Memory B cell (primary cell): ENCODE results near the gene GDF2.

Experiments
- ATAC-seq: fragments of 150-1000 bp; cut with Tn5 transposase; 2 replicates; pipeline ENCODE4 v1.10.0; 2021; ENCODE audit warnings: low read depth, mild to moderate bottlenecking, moderate library complexity
- DNase-seq, 2 donors: peaks; one replicate each; pipeline ENCODE4 v3.0.0; 2022; ENCODE audit warnings: low spot score in 2 of 2
- H3K27ac Mint-ChIP-seq: one replicate; pipeline ENCODE4 v1.8.0; 2022; ENCODE audit warnings: mild to moderate bottlenecking, moderate library complexity, mixed read lengths
- H3K27me3 Mint-ChIP-seq: one replicate; pipeline ENCODE4 v1.8.0; 2022; ENCODE audit warnings: mixed read lengths
- H3K36me3 Mint-ChIP-seq: one replicate; pipeline ENCODE4 v1.8.0; 2022; ENCODE audit warnings: mild to moderate bottlenecking, mixed read lengths
- H3K4me1 Mint-ChIP-seq: one replicate; pipeline ENCODE4 v1.8.0; 2022; ENCODE audit warnings: mixed read lengths
- H3K4me3 Mint-ChIP-seq: one replicate; pipeline ENCODE4 v1.8.0; 2022; ENCODE audit warnings: mild to moderate bottlenecking, moderate library complexity, mixed read lengths
- H3K9me3 Mint-ChIP-seq: one replicate; pipeline ENCODE4 v1.8.0; 2022; ENCODE audit warnings: mixed read lengths

Gene GDF2

DNA sequence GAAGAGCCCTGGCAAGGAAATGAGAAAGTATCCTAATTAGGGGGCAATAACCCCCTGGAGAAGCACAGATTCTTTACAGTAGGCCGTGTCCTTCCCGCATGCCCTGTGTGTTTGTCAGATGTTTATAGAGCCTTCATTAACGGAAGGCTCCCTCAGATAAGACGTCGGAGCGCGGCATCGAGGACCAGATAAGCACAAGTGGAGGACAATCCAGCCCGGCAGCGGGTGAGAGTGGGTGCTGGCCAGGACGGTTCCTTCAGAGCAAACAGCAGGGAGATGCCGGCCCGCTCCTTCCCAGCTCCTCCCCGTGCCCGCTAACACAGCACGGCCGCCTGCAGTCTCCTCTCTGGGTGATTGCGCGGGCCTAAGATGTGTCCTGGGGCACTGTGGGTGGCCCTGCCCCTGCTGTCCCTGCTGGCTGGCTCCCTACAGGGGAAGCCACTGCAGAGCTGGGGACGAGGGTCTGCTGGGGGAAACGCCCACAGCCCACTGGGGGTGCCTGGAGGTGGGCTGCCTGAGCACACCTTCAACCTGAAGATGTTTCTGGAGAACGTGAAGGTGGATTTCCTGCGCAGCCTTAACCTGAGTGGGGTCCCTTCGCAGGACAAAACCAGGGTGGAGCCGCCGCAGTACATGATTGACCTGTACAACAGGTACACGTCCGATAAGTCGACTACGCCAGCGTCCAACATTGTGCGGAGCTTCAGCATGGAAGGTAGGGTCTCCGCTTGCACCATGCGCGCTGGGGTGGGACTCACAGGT lies at the start of gene GDF2:
Gene GDF2 (plus strand): TSS at position 155 of the 762 bp plus-strand sequence. CDS start 215 bp downstream, at position 370.
- H3K4me3 Mint-ChIP-seq = no peak within 1 kb of the TSS
- no peak within 1 kb of the TSS for H3K27ac Mint-ChIP-seq
- DNase-seq (no peak), ATAC-seq (no peak)
- H3K27me3 Mint-ChIP-seq = peaks cover 11% of the 10 kb centered on the region
- no peaks in the 10 kb centered on the region for H3K36me3 Mint-ChIP-seq
- peaks cover under 1% of the 10 kb centered on the region for H3K9me3 Mint-ChIP-seq
- H3K4me1 Mint-ChIP-seq = peaks cover 2% of the 10 kb centered on the region

DNA sequence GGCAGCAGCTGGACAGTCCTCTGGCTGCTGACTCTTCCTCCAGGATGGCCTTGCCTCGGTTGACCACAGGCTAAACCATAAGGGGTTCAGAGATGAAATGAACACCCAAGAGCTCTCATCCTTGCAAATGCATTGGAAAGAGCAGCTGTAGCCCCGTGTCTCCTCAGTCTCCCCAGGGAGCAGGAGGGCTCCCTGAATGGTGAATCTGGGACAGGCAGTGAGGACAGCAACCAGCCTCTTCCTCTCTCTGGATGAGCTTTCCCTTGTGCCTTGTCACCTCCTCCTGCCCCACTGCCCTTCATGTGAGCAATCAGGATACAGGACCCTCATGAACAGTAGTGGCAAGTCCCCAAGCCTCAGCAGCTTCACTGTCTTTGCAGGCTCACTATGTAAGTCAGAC lies 46.2 kb upstream of the GDF2 start:
- Mint-ChIP-seq H3K27ac (no peak overlapping the region), H3K36me3 (no peaks in the 10 kb centered on the region), H3K9me3 (peaks cover 4% of the 10 kb centered on the region), H3K27me3 (peaks cover 8% of the 10 kb centered on the region), H3K4me3 (no peak overlapping the region), H3K4me1 (no peaks in the 10 kb centered on the region)
- DNase-seq (no peak), ATAC-seq (no peak)

DNA sequence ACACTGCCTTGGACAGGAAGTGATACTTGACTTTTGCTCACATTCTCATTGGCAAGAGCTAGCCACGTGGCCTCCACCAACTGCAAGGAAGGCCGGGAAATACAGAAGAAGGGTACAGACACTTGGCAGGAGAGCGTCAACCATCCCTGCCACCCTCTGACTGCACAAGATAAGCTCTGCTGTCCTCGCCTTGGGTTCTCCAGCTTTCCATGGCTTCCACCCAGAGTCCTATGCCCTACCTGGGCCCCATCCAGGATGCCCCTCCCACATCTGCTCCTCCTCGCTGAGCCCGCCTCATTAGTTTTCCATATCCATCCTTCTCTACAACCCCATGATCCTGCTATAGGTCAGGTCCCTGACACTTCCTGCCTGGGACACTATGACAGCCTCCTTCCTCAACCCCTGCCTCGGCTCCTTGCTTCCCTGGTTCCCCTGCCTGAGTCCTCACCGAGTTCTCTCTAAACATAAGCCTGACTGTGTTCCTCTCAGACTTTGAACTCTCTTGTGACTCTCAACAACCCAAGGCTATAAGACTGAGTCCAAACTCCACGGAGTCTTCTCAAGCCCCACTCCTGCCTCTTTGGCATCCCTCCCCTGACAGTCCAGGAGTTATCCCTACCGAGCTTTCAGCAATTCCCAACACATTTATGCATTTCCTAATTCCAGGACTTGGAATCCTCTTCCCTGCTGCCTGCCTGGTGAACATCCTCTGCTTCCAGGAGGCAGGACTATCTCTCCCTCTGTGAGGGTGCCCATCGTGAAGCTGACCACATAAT lies 45.5 kb upstream of the GDF2 start:
- DNase-seq = no peak
- Mint-ChIP-seq H3K9me3 (peaks cover 4% of the 10 kb centered on the region), H3K27me3 (peaks cover 8% of the 10 kb centered on the region), H3K36me3 (no peaks in the 10 kb centered on the region), H3K27ac (no peak overlapping the region), H3K4me1 (no peaks in the 10 kb centered on the region), H3K4me3 (no peak overlapping the region)
- ATAC-seq = no peak

DNA sequence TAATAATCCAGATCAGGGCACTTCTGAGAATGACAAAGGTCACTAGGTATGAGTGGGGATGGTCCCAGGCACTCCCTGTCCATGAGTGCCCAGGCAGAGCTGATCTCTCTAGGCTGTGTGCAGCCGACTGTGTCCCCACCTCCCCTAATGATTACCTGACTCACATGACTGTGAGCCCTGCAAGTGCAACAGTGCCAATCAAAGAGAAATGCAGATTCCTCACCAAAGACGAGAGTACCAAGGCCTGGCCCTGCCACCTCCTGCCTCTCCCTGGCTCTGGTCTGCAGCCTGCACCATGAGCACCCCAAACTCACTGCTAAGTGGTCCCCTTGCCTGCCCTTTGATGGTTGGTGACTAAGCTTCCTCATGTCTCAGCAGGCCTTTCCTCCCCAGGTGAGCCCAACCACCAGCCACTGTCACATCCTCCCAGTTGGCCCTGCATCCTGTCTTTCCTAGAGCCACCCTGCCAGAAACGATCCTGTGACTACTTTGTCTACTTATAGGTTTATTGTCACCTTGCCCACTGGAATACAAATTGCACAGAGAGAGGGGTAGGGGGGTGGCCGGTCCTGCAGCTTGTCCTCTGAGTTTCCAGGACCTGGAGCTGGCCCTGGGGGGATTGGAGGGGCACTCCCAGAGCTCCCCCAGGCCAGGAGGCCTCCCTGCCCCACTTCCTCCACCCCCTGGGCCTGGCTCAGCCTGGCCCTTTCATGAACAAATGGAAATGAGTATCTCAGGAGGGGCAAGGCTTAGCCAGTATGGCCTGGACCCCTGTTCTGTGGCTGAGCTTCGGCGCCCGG lies 44.7 kb upstream of the GDF2 start:
- H3K27me3 Mint-ChIP-seq = peaks cover 12% of the 10 kb centered on the region
- no peaks in the 10 kb centered on the region for H3K36me3 Mint-ChIP-seq
- H3K4me1 Mint-ChIP-seq = peaks cover 4% of the 10 kb centered on the region
- no peak overlapping the region for H3K4me3 Mint-ChIP-seq
- peaks cover 4% of the 10 kb centered on the region for H3K9me3 Mint-ChIP-seq
- H3K27ac Mint-ChIP-seq = no peak overlapping the region
- no peak for DNase-seq
- no peak for ATAC-seq

DNA sequence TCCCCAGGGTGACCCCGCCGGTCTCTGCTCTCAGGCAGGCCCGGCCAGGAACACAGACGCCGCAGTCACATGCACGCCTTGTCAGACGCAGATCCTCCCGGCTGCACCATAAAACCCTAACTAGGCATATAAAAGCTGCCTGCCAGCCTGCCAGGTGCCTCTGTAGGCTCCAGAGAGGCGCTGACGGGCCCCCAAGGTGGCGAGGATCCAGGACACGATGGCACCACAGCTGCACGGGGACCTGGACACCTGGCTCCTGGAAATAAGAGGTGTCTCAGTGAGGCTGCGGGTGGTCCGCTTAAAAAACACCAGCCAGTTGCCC lies 44.1 kb upstream of the GDF2 start:
- no peak for DNase-seq

DNA sequence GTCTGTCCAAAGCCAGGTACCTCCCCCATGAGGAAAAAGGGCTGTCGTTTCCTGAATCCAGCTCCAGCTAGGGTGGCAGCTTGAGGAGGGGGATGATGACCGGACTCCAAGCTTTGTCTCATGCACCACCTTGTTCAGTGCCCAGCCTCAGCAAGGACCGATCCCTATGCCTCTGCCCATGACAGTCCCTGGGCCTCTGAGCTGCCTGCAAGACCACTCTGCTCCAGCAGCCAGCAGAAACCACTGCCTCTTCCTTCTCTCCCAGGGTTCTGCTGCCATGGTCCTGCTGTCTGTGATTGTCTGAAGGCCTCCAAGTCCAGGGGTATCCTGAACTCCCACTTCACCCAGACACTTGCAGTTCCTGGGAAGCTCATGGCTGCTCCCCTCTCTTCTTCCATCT lies 43.5 kb upstream of the GDF2 start:
- H3K9me3 Mint-ChIP-seq = peaks cover under 1% of the 10 kb centered on the region
- no peak overlapping the region for H3K27ac Mint-ChIP-seq
- H3K36me3 Mint-ChIP-seq = no peaks in the 10 kb centered on the region
- peaks cover 11% of the 10 kb centered on the region for H3K27me3 Mint-ChIP-seq
- DNase-seq = no peak
- peaks cover 4% of the 10 kb centered on the region for H3K4me1 Mint-ChIP-seq
- no peak overlapping the region for H3K4me3 Mint-ChIP-seq
- no peak for ATAC-seq

More for the DNA sequence above, 44.1 kb upstream of the GDF2 start:
- Mint-ChIP-seq H3K9me3 (peaks cover 4% of the 10 kb centered on the region), H3K4me1 (peaks cover 4% of the 10 kb centered on the region), H3K36me3 (no peaks in the 10 kb centered on the region), H3K27ac (no peak overlapping the region), H3K27me3 (peaks cover 12% of the 10 kb centered on the region), H3K4me3 (no peak overlapping the region)
- no peak for ATAC-seq

DNA sequence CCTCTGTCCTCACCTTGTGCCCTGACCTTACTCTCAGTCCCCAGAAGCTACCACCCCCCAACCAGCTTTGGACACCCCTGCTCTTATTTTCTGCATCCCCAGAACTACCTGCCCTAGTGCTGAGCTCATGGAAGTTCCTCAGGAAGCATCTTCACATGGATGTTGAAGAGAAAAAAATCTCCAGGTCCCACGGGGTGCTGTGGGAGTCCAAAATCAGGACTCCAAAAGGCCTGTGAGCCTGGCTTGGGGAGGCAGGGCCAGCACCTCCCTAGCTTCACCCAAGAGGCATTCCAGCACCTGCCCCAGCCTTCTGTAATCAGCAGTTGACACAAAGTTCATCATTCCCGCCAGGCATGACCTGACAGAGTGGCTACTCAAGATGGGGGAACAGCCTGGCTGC lies 43.0 kb upstream of the GDF2 start:
- H3K27ac Mint-ChIP-seq = no peak overlapping the region

DNA sequence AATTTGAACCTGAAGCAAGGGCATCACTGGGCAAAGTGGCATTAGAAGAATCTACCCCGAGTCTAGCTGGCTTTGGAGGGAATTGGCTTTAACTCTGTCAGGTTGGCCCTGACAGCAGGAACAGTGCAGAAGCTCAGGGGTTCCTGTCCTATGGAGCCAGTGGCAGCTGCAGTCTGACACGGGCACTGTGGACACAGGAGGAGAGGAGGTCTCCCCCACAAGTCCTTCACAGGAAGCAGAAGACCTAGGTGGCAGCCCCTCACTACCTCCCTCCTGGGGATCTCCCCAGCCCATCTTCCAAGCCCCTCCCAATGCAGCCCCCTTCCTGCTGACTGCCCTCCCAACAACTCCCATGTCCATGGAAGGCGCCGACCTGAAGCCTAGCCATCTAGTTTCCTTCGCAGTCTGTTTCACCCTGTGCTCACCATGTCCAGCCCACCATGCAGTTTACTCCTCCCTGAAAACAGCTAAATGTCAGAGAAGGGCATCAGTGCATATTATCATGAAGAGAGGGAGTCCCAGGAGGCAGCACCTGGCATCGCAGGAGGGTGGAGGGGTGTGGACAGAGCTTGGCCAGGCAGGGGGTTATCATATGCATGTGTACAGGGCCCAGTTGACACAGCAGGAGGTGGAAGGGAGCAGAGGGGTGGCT lies 40.1 kb upstream of the GDF2 start:
- H3K36me3 Mint-ChIP-seq = no peaks in the 10 kb centered on the region
- no peak overlapping the region for H3K27ac Mint-ChIP-seq
- ATAC-seq = no peak
- peaks cover 20% of the 10 kb centered on the region for H3K4me1 Mint-ChIP-seq
- no peak for DNase-seq
- no peak overlapping the region for H3K4me3 Mint-ChIP-seq
- H3K9me3 Mint-ChIP-seq = no peaks in the 10 kb centered on the region
- H3K27me3 Mint-ChIP-seq = peaks cover 10% of the 10 kb centered on the region

More for the DNA sequence above, 43.0 kb upstream of the GDF2 start:
- H3K36me3 Mint-ChIP-seq = no peaks in the 10 kb centered on the region
- peaks cover 13% of the 10 kb centered on the region for H3K27me3 Mint-ChIP-seq
- H3K4me3 Mint-ChIP-seq = no peak overlapping the region
- H3K4me1 Mint-ChIP-seq = peaks cover 4% of the 10 kb centered on the region
- ATAC-seq (no peak), DNase-seq (no peak)
- no peaks in the 10 kb centered on the region for H3K9me3 Mint-ChIP-seq

DNA sequence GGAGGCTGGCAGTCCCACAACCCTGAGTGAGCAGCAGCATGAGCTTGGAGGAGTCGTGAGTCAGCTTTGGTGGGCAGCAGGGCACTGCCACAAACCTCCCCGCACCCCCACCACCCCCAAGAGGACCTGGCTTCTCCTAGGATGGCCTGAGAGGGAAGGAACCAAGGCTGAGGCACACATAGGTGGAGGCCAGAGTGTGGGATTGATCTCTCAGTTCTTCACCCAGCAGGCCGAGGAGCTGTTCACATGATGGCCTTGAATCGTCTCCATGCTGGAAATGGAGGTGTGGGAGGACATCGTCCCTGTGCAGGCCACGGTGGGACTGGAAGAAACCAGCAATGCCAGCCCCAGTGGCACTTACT lies 39.6 kb upstream of the GDF2 start:
- Mint-ChIP-seq H3K27me3 (peaks cover 9% of the 10 kb centered on the region), H3K4me1 (peaks cover 20% of the 10 kb centered on the region), H3K9me3 (no peaks in the 10 kb centered on the region), H3K36me3 (no peaks in the 10 kb centered on the region), H3K27ac (no peak overlapping the region), H3K4me3 (no peak overlapping the region)
- DNase-seq = no peak
- no peak for ATAC-seq

DNA sequence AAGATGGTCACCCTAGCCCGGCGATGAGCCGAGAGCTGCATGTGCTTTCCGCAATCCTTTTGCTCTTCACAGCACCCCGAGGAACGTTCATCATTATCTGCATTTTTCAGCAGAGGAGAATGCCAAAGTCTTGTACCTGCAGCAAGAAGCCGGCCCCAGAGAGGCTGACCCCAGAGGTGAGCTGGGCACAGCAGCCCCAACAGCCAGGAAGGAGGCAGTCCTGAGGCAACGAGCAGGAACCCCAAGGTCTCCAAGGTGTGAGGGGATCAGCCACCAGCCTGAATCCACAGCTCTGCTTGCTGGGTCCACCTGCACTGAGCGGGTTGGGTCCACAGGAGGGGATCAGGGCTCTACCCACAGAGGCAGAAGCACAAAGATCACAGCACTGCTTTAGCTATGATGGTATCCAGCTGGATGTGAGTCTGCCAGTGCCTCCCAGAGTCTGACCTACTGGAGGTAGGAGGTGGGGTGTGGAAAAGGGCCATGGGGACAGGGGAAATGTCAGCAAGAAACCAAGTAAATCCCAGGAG lies 39.1 kb upstream of the GDF2 start:
- H3K27me3 Mint-ChIP-seq = peaks cover 9% of the 10 kb centered on the region
- no peak overlapping the region for H3K27ac Mint-ChIP-seq
- DNase-seq (no peak), ATAC-seq (no peak)
- peaks cover 20% of the 10 kb centered on the region for H3K4me1 Mint-ChIP-seq
- H3K4me3 Mint-ChIP-seq = no peak overlapping the region
- H3K9me3 Mint-ChIP-seq = no peaks in the 10 kb centered on the region
- no peaks in the 10 kb centered on the region for H3K36me3 Mint-ChIP-seq

DNA sequence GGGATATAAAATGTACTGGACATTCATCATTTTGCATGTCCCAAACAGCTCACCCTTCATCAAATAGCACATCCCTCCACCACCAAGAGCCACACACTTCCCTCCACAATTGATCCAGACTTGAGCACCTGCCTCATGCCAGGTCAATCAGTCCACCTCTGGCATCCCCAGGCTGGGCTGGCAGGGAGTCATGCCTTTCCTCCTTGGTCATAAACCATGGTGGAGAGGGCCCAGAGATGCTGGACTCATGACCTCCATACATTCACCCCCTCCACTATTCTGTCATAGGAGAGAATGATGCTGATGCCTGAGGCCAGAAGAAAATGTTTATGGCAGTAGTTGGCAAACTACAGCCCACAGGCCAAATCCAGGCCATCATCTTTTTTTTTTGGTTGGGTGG lies 38.4 kb upstream of the GDF2 start:
- peaks cover 9% of the 10 kb centered on the region for H3K27me3 Mint-ChIP-seq
- H3K4me1 Mint-ChIP-seq = peaks cover 20% of the 10 kb centered on the region
- H3K4me3 Mint-ChIP-seq = no peak overlapping the region
- ATAC-seq (no peak), DNase-seq (no peak)
- no peaks in the 10 kb centered on the region for H3K36me3 Mint-ChIP-seq
- no peaks in the 10 kb centered on the region for H3K9me3 Mint-ChIP-seq
- no peak overlapping the region for H3K27ac Mint-ChIP-seq

DNA sequence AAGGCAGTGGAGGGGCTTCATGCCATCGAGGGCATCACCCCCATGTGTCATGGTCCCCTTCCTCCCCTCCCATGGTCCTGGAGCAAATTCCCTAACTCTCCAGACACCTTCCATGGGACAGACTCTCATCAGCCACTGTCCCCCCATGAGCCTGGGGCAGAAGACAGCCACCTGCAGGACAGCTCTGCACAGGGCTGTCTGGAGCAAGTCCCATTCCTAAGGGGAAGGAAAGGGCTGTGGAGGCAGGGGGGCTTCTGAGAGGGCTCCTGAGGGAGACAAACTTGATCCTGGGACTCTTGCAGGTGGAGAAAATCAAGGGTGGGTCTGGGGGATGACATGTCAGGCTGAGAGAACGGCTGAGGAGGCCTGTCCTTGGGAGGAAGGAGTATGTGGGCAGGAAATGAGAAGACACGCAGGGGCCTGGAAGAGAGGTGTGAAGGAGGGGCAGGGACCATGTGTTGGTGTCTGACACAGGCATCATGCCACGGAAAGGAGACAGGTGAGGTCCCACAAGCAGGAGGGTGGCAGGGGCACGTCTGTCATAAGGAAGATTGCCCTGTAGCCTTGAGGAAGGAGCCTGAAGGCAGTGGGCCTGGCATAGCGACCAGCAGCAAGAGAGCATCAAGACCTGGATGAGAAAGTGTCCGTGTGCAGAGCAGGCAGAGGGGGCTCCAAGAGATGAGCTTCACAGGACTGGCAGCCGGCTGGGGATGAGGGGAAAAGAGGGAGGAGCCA lies 36.7 kb upstream of the GDF2 start:
- no peak overlapping the region for H3K4me3 Mint-ChIP-seq
- no peaks in the 10 kb centered on the region for H3K36me3 Mint-ChIP-seq
- DNase-seq = no peak
- peaks cover 20% of the 10 kb centered on the region for H3K4me1 Mint-ChIP-seq
- ATAC-seq = no peak
- no peak overlapping the region for H3K27ac Mint-ChIP-seq
- peaks cover 9% of the 10 kb centered on the region for H3K27me3 Mint-ChIP-seq
- H3K9me3 Mint-ChIP-seq = no peaks in the 10 kb centered on the region

DNA sequence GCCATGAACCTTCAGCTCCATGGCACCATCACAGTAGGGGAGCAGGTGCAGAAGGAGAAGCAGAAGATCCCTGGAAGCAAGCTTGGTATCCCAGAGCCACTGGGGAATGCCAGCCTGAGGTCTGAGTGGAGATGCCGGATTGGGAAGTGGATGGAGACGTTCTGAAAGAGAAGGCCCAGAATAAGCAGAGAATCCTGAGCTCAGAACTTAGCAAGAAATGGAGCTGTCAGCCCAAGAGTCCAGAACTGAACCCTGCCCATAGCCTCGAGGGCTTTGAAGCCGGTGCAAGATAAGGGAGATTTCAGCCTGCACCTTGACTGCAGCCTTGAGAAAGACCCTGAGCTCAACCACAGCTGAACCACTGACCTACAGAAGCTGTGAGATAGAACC lies 36.1 kb upstream of the GDF2 start:
- ATAC-seq (no peak), DNase-seq (no peak)
- H3K36me3 Mint-ChIP-seq = no peaks in the 10 kb centered on the region
- peaks cover 20% of the 10 kb centered on the region for H3K4me1 Mint-ChIP-seq
- H3K9me3 Mint-ChIP-seq = no peaks in the 10 kb centered on the region
- H3K27me3 Mint-ChIP-seq = peaks cover 9% of the 10 kb centered on the region
- no peak overlapping the region for H3K4me3 Mint-ChIP-seq
- no peak overlapping the region for H3K27ac Mint-ChIP-seq
